GM19463 (cell line): ENCODE measurements around the gene HGFAC.
"Not testable (repeated sequence)": the region's sequence is repeated elsewhere in the genome, so short reads cannot be mapped to it uniquely, and the experiment has no call there.

Source experiments
- ATAC-seq: cut with Tn5 transposase; IDR thresholded peaks from one replicate; pipeline ENCODE4 v1.9.1; 2021; ENCODE audit warnings: mild to moderate bottlenecking, moderate library complexity; ENCODE audit not compliant: unreplicated experiment

HGFAC gene

DNA sequence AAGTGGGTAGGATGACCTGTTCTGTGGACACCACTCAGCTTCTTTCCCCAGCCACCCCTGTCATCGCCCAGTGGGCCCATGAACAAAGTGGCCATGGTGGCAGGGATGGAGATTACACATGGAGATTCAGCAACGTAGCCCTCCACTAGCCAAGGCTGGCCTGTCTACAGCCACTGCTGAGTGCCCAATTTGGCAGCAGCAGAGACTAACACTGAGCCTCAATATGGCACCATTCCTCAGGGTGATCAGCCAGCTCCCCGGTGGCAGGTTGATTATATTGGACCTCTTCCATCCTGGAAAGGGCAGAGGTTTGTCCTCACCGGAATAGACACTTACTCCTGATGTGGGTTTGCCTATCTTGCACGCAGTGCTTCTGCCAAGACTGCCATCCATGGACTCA is 17.4 kb downstream of the HGFAC start:
- ATAC-seq: not testable (repeated sequence)

DNA sequence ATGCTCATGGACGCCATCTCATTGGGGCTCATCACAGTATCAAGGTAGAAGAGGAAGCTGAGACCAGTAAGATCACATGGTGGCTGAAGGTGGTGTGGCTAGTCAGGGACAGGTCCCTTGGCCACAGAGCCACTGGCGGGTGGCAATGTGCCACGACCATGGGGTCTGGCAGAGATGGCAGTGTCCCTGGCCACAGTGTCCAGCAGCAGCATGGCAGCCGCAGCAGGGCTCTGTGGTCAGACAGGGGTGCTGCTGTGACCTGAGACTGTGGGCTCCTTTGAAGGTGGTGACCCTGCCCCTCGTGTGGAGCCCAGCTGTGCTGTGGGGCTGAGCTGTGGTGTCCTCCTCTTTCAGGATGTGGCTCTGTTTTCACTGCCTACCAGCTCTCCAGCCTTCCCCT is 19.2 kb downstream of the HGFAC start:
- no peak for ATAC-seq

DNA sequence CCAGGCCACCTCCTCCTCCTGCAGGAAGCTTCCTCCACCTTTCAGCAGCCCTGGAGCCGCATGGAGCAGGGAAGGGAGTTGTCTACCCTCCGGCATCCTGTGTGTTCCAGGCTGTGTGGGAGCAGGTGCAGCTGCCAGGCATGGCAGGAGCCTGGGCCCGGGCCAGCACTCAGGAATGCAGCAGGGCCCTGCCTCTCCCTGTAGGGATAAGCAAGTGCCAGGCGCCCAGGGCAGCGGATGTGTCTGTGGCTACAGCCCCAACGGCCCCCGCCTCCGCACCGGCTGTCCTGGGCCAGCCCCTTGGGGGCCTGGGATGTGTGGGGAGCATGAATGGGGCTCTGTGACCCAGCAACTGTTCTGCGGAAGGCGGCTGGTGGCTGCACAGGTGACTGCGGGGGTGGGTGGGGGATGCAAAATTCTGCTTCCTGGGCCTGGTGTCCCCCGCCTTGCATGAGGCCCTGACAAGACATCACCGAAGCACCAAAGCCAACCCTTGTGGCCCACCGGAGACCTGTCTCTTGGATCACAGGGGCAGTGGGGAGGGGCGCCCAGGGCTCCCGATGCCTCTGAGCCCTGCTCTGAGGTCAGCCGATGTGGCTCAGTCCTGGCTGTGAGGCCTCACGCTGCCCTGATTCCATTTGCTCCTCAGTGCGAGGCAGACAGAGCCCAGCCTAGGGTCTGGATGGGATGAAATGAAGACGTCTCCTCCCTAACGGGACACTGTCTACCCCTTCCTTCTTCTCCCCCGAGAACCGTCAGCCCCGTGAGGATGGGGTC is 19.9 kb downstream of the HGFAC start:
- ATAC-seq: no peak

DNA sequence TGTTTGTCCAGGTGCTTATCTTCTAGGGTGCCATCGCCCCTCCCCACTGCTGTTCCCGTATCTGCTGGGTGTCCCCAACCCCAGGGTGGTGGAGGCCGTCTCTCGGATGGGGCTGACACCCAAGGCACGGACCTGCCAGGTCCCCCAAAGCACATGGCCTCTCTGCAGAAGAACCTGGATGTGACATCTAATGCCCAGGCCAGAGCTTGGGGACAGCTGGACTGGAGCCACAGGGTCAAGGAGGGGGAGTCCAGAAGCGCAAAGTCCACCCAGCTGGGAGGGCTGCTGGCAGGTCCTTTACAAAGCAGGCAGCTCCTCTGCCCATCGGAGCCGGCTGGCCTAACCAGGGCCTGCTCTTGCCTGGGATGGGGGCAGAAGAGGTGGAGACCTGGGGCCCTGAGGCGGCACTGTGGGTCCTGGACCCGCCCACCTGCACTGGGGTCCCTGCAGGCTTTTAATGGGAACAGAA is 20.6 kb downstream of the HGFAC start:
- no peak for ATAC-seq

DNA sequence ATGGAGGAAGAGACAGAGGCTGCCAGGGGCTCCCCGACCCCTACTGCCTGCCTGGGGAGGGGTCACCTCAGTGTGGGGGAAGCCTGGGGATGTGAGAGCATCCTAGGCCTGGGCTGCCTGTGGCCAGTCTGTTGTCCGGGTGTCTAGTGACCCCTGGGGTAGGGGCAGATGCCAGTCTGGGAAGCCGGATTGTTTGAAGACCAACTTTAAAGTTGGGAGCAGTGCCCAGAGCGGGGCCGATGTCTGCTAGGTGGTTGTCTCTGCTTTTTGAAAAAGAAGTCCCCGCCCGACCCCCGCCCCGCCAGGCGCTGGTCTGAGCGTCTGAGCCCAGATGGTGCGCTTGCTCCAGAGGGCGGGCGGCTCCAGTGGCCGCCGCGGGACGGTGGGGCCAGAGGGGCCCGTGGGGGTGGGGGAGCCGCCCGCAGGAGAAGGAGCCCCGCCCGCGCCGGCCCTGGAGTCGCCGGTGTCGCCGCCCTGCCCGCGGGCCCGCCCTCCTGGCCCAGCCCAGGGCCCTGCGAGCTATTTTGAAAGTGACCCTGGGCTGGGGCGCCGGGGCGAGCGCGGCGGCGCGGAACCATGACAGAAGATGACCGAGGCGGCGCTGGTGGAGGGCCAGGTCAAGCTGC is 21.1 kb downstream of the HGFAC start, which contains the start of gene DOK7:
TSS of gene DOK7 (plus strand) at position 517 of the 626 bp plus-strand sequence. CDS start at position 587, 70 bp downstream.
- ATAC-seq: no peak

DNA sequence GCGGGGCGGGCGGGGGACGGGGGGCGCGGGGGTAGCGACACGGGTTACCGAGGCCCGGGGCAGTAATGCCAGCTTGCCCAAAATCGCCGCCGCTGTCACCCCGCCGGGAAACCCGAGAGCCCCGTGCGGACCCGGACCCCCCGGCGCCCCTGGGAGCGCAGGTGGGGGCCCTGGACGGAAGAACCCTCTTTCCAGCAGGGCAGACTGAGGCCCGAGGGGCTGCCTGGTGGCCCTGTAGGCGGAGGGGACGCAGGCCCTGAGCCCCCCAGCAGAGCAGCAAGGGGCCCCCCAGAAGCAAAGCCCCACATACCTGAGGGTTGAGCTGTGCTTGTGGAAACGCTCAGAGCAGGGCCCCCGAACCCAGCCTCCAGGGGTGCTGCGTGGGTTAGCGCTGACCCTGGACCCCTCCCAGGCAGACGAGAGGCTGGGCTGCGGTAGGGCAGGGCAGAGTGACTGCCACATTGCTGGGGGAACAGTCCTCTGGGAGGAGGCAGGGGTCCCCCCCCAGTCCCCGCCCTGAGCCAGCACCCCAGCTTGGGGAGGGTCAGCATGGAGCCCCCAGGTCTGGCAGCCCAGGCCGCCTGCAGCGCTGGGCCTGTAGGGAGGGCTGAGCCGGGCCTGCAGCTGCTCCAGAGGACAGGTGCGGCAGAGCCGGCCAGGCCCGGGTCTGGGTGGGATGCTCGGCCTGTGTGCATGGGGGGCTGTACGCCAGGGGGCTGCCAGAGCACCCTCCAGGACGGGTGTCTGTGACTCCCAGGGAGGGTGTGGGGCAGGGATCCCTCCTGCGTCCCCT is 22.0 kb downstream of the HGFAC start:
- ATAC-seq: no peak

DNA sequence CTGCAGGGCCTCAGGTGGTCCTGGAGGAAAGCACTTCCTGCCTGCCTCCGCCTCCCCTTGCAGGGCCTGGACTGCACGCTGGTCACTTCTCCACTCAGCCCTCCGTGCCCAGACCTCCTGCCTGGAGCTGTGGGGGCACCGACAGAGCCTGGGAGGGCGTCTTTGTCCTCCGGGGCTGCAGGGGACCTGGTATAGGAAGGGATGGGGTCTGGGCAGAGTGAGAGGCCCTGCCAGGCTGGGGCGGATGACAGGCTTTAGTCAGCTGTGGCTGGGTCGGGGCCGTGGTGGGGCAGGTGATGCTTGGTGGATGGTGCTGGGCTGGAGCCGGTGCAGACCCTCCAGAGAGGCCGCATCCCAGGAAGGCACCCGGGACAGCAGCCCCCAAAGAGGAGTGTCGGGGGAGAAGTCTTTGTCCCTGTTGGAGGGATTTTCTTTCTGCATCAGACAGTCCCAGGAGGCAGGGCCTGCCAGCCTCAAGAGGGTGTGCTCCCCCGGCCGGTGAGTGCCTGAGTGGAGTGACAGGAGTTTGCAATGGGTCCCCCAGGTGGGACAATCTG is 22.7 kb downstream of the HGFAC start:
- ATAC-seq: no peak

DNA sequence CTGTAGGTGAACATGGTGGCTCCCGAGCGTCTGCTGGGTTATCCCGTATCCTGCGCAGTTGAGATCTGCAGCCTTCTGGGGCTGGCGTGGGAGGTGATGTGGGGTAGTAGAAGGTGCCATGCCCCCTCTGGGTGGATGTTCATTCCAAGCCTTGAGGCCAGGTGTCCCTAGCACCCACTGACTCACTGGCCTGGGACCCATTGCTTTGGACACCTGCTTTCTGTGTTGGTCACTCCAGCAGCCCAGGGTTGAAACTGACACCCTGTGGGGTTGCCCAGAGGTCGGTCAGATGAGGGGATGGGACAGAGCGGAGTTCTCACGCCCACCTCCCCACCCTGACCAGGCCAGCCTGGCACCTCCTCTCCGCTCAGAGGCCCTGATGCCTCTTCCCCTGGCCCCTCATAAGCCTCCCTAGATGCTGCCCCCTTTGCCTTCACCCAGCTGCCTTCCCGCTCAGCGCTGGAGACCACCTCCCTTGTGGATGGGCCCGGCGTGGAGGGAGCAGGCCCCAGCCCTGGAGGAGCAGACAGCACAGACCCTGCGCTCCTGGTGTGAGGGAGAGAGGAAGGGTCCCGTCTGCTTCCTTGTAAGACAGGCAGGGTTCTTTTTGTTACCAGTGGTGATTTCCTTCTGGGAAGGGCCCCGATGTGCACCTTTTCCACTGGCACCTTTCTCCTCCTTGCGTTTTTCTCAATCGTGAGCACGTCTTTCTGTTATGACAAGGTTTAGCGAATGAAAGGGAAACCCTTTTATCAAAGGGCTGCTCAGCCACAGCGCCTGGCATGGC is 23.3 kb downstream of the HGFAC start:
- no peak for ATAC-seq

DNA sequence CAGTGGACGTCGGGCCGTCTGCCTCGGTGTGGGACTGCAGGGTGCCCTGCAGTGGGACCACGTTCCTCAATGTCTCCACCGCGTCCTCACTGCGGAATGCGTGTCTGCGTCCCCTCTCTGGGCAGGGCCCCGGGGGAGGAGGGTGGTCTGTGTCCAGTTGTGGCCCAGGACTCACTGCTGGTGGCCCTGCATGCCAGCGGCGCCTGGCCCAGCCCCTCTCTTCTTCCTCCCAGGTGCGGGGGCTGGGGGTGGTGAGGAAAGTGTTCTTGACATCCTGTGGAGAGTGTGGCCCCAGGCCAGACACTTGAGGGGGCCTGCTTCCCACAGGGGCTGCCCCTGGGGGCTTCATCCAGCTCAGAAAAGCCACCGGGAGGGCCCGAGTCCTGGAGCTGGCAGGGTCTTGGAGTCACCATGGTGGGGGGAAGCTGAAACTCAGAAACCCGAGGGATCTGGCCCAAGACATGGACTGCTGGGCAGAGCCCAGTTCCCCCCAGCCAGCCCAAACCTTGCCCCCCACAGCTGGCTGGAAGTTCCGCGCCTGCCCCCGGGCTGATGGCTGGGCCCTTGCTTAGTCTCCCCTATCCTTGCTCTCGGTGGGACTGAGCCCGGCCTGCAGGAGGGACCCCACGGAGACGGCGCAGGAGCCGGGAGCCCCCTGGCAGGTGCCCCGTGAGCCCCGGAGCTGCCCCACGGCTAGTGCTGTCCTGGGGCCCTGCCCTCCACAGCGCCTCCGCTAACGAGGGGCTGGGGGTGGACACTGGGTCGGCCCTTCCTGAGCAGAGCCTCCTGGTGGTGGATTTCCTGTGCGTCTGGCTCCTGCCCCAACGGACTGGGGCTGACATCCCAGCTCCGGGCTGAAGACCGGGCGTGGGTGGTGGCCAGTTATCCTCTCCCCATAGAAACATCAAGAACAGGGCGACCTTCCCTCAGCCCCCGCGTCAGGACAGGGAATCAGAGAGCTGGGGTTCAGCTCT is 24.2 kb downstream of the HGFAC start:
- no peak for ATAC-seq

DNA sequence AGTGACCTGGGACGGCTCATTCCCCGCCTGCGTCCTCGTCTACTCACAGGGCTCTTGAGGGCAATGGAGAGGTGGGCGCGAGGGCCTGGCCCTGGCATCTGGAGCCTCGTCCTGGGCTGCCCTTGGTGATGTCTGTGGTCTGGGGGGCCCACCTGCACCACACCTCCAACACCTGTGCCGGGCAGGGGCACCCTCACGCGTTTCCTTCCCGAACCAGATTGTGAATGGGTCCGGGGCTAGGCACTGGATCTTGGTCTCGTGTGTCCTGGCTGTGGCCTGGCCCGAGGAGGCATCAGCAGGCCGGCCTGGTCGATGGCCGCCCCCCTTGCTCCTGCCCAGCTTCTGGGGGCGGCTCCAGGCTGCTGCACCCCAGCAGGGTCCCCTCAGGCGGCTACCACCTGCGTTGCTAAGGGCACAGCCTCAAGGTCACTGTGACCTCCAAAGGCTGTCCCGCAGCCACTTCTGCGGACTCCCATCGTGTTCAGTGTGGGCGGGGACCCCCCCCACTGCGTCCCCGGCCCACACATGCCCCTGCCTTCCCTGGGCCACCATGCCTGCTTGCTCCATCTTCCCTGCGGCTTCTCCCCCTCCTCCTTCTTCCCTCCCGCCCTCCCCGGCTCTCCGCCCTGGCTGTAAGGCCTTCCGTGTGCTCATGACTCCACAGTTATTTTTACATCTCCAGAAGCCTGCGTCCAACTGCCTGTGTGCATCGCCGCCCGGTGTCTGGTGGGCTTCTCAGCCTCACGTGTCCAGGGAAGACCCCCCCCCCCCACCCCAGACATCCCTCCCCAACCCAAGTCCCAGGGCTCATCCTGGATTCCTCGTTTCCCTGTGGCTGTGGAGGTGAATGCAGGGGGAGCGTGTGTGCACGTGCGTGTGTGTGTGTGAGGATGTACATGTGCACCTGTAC is 25.2 kb downstream of the HGFAC start:
- ATAC-seq: no peak

DNA sequence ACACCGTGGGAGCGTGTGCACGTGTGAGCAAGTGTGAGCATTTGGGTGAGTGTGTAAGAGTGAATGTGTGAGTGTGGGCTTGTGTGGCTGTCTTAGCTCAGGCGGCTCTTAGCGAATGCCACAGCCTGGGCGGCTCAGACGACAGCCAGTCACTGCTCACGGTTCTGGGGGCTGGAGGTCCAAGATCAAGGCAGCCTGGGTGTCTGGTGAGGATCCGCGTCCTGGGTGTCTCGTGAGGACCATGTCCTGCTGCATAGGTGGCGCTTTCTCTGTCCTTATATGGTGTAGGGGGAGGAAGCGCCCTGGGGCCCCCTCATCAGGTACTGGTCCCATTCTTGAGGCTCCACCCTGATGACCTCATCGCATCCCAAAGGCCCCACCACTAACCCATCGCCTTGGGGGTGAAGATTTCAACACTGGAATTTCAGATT is 25.8 kb downstream of the HGFAC start:
- no peak for ATAC-seq

DNA sequence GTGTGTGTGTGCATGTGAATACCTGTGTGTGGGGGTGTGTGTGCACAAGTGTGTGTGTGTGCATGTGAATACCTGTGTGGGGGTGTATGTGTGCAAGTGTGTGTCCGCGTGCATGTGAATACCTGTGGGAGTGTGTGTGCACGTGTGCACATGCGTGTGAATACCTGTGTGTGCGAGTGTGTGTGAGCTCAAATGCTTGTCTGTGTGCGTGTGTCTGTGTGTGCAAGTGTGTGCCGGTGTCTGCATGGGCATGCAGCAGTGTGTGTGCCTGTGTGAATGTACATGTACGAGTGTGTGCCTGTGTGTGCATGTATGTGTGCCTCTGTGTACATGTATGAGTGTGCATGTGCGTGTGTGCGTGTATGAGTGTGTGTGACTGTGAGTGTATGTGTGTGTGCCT is 26.4 kb downstream of the HGFAC start:
- ATAC-seq: no peak

DNA sequence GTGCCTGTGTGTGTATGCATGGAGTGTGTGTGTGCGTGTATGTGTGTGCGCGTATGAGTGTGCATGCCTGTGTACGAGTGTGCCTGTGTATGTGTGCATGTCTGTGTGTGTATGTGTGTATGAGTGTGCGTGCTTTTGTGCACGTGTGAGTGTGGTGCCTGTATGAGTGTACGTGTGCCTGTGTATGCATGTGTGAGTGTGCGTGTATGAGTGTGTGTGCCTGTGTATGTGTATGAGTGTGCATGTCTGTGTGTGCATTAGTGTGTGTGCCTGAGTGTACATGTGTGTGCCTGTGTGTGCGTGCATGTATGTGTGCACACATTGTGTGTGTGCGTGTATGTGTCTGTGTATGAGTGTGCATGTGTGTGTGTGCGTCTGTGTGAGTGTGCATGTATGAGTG is 27.0 kb downstream of the HGFAC start:
- ATAC-seq: no peak

DNA sequence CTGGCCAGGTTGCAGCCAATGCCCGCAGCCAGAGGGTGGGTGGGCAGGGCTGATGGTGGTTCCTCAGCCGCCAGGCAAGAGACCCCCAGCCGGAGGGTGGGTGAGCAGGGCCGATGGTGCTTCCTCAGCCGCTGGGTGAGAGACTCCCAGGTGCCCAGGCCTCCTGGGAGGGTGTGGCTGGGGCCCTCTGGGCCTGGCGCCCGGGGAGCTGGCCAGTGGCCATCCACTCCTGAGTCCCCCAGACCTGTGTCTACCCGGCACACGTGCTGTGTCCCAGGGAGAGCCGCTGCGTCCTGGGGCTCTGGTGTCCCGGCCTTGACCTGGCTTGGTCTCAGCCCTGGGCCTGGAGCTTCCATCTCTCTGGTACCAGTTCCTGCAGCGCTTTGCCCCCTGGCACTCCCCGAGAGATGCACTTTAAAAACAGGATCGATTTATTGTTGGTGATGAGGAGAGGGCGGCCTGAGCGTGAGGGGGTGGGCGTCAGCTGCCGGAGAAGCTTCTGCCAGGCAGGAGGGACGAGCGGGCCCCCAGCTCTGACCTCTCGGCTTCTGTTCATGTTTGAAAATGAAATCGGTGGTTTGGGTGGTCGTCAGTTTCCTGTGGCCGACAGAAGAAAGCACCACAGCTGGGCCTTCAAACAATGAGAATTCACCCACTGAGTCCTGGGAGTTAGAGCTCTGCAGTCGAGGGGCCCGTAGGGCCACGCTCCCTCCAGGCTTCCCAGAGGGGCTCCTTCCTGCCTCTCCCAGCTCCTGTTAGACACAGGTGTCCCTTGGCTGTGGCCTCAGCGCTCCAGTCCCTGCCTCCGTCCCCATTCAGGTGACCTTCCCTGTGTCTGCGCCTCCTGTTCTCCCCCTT is 27.8 kb downstream of the HGFAC start:
- no peak for ATAC-seq

DNA sequence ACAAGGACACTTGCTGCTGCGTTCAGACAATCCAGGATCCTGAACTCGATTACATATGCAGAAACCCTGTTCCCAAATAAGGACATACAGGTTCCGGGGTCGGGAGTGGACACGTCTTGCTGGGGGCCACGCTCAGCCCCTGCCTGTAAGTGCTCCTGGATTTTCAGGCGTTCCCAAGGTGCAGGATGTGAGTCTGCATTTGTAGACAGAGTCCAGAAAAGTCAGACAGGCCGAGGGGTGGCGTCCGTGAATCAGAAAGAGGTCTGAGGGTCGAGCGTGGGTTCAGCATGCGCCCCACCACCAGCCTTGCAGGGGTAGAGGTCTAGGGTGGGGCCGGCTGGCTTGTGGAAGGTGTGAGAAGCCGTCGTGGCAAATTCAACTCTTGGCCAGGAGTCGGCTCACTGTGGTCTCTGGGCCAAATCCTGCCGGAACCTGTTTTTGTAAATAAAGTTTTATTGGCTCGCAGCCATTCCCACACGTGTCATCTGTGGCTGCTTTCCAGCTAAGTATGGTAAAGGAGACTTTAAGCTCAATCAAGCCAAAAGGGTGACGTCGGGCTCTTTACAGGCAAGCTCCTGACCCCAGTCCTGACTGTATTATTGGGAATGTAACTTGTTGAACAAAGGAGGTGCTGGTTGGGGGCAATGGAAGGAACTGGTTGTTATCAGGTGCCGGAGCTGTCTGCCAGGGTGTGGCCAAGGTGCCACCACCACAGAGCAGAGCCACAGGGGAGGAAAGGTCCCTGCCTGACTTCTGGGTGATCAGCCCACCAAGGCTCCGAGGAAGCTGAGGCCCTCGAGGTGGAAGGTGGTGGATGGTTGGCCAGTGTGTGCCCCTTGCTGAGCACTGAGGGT is 28.7 kb downstream of the HGFAC start:
- no peak for ATAC-seq

DNA sequence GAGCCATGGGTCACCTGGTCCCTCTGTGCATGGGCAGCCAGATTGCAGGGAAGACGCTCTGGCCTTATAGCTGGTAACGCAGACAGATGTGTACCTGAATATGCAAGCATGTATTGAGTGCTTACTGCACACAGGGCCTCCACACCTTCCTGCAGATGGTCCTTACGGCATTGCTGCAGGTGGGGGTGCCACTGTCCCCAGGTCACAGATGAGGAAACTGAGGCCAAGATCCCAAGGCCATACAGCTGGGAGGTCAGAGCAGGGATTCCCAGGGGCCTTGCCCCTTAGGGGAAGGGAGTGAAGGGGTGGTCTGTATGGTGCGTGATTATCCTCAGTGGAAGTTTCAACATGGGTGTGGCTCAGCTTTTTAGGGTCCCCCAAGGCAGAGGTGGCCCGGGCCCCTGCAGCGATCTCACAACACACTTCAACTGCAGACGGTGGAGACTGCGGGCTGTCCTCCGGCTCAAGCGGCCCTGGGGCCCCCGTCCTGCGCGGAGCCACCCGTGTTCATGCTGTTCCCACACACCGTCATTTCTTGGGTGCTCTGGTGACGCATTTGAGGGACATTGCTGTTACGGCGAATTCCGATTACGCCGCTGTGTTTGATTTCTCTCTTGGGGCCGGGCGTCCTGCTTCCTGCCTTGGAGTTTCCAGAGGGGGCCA is 29.5 kb downstream of the HGFAC start:
- ATAC-seq: no peak
